ENCODE results near the gene CEP41.

CEP41 gene, protein sequence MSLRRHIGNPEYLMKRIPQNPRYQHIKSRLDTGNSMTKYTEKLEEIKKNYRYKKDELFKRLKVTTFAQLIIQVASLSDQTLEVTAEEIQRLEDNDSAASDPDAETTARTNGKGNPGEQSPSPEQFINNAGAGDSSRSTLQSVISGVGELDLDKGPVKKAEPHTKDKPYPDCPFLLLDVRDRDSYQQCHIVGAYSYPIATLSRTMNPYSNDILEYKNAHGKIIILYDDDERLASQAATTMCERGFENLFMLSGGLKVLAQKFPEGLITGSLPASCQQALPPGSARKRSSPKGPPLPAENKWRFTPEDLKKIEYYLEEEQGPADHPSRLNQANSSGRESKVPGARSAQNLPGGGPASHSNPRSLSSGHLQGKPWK

DNA sequence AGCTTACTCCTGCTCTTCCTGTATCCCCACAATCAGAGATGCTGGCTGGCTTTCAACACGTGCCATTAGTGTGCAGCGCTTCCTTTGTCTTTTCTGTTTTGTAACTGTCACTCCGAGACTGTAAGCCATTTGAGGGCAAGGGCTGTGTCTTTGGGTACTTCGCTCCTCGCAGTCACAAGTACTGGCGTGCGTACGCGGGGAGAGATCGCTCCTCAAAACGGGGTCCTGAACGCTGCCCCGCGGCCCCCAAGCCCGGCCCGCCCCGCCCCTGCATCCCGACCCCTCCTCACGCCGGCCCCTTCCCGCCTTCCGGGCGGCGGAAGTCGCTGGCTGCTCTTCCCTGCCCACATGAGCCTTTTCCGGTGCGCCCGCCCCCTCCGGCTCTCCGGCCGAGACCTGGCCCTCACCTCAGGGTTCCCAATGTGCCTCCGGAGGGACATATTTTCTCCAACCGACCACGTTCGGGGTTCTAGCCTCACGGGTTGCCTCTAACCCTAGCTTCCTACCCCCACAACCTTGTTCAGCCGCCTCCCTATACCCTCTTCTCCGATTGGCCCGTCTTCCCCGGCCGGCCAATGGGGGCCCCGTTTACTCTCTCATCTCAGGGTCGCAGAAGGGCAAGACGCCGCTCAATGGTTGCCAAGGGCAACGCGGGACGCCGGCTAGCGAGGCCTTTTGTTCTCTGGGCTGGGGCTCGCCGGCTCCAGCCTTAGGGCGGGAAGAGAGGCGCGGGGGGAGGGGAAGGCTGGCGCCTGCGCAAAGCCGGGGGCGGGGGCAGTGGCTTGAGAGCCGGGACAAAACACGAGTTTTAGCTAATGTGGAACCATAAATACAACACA, at the start of gene CEP41:
Gene CEP41, minus strand, starts transcription at position 490 of the 839 bp plus-strand sequence. Its CDS starts 50 bp downstream, at position 440.
- peak; percentile 36 to 98 (median 96) for DNase-seq

DNA sequence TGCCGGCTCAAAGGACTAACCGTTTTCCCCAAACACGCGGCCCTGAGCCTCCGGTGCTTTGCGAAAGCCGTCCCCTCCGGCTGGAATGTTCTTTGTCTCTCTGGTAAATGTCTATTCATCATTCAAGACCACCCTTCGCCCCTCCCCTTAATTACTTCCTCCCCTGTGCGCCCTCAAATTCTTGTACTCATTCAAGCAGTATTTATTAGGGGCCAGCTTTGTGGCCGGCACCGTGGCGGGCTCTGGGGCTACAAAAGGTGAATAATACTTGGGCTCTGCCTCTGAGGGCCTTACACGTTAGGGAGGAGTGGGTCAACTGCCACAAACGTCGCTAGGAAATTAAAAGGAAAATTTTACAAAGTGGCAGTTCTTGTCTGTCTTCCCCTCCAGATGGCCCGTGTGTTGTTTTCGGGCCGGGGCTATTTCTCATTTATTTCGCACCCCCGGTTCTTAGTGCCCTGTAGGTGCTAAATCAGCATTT, 49.5 kb upstream of the CEP41 start:
- DNase-seq: peak in 2 of 51 donors; percentile 30 to 58

DNA sequence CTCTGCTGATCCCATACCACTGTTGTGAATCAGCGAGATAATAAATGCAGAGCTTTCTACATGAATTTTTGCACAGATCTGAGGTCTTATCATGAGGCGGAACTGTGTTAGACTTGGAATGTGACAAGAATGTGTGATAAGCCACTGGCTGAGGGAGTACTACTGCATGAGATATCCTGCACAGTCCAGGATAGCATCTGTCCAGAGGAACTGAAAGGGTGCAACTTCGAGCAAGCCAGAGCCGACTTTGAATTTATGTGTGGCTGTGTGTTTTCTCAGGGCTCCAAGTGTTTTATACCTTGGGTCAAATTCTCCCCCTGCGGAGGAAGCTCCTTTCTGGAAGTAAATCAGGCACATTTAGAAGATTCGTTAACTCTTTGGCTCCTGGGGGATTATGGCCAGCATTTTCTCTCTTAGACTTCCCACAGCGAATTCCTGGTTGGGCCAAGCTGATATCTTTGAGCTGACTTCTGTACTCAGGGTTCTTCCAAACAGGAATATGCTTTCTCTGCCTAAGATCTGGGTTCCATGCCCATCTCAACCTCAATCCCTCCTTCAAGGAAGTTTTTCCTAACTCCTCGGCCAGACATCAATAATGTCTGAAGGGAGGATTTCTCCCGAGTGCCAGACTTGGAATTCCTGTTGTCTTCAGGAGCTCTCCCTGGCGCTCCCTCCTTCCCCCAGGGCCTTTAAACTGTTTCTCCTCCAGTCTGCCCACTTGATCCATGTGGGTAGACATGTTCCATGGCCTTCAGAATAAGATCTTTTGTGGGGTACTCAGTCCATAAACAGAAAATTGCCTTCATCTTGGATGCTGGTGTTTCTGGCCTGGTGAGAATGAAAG, 48.5 kb upstream of the CEP41 start:
- DNase-seq: peak in 1 of 51 donors; percentile 43

DNA sequence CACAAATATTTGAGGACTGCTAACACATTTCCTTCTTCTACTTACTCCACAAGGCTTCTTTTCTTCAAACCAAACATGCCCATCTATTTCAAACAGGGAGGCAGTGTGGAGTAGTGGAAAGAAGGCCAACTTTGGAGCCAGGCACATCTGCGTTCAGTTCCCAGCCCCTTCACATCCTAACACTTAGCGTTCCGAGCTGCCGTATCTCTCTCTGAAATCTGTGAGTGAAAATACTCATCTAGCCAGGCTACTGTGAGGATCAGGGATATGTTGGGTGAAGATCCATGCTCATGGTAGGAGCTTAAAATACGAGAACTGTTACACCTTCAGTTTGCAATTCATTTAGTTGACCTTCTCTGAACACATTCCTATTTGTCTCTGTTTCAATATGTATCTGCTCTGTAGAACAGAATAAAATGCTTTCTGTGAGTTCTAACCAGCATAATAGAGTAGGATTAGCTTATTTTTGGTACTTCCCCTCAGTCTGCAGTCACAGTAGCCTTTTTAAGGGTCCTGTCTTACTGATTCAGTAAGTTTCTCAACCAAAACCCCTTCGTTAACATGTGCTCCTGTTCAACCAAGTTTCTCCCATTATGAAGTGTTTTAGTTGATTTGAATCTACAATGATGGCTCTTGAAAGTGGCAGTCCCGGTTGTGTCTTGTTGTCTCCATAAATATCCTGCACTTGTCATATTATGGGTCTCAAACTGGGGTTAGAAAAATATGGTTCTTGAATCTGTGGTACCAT, 47.8 kb upstream of the CEP41 start:
- DNase-seq: peak in 1 of 51 donors; percentile 54

DNA sequence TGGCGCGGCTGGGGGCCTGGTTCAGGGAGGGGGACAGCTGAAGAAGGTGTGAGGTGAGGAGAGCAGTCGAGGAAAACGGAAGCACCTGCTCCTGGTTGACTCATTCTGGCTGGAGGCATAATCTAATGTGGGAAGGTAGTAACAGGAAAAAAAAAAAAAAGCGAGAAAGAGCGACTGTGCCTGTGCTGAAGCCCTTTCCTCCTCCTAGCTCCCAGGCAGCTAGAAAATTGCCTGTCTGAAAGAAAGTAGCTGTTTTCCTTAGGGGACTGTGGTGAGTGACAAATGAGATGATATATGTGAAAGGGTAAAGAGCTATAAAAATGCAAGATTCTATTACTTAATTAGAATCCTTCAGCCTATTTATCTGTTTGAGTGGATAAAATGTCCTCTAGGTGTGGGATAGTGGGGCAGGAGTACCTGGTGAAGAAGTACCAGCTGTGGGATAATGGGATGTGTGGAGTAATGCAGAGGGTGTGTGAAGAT, 46.2 kb upstream of the CEP41 start:
- DNase-seq: no peak

DNA sequence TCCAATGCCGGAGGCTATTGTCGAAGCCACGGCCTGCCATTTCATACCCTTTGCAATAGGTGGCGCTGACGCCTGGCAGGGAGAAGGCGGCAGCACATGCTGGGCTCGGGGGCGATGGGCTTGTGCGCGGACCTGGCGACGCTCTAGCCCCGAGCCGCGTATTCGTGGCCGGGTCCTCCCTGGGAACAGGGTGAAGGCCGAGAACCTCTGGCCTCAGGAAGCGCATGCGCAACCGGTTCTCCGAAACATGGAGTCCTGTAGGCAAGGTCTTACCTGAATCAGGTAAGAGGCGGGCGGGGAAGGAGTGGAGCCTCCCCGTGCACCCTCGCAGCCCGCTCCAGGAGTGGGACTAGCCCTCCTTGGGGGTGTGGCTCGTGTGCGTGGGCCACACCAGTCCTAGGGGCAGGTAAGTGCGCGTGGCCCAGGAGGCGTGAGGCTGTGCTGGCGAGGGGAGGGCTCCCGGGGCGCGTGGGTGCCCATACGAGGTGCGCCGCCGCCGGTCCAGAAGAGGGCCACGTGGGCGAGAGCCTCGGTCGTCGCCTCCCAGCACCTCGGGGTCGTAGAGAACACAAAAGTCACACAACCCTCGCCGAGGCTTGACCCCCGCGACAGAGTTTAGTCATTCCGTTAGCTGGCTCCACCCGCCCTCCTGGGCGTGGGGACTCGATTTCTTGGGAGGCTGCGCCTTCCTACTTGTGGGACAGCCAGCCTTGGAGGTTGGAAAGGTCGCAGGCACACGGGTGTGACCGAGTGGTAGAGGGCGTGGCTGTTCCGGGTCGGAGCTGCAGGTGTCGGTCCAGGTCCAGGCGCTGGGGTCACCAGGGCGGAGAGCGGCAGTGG, 45.5 kb upstream of the CEP41 start:
- DNase-seq: peak in 10 of 51 donors; percentile 4 to 79 (median 27)

DNA sequence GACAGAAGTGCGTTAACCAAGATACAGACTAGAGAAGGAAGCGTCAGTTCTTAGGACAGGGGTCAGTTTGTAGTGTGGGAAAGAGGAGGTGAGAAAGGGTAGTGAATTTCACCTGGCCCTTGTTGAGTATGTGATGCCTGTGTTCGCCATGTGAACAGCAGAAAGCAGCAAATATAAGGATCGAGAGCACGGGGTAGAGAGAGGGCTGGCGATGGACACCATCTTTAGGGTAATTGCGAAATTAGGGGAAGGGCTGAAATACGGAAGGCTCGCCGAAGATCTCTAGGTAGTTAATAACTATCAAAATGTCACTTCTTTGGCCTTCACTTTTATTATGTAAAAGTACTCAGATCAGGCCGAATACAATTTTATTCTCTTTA, 44.9 kb upstream of the CEP41 start:
- DNase-seq: no peak

DNA sequence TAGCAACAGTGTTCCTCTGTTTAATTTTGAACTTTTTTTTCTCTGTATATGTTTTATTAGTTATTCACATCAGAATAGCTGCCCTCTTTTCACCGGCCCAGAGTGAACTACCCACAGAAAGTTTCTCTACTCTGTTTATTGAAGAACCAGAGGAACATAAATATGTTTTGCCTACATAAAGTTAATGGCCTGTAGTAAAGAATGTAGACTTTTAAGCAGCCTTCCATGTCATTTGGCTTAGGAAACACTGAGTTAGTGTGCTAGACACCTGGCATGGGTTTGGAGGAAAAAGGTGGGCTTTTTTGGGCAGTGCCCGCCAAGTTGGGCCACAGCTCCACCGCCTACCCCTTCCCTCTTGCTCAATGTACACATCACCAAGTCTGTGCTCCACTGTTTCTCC, 42.2 kb upstream of the CEP41 start:
- DNase-seq: no peak

DNA sequence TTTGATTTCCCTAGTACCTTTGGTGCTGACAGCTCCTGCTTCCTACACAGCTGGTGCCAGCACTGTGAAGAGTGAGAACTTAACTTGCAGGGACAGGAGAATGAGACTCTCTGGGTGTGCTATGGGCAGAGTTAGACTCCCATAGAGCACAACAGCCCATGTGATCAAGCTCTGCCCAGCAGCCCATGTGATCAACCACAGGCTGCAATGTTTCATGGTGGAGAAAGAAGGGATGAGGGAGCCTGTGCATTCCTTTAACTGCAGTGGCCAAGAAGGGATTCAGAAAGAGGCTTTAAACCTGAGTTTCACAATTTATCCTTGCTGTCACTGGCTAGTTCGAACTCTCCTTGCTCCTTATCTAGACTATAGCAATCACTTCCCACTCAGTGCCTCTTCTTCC, 41.1 kb upstream of the CEP41 start:
- DNase-seq: no peak

DNA sequence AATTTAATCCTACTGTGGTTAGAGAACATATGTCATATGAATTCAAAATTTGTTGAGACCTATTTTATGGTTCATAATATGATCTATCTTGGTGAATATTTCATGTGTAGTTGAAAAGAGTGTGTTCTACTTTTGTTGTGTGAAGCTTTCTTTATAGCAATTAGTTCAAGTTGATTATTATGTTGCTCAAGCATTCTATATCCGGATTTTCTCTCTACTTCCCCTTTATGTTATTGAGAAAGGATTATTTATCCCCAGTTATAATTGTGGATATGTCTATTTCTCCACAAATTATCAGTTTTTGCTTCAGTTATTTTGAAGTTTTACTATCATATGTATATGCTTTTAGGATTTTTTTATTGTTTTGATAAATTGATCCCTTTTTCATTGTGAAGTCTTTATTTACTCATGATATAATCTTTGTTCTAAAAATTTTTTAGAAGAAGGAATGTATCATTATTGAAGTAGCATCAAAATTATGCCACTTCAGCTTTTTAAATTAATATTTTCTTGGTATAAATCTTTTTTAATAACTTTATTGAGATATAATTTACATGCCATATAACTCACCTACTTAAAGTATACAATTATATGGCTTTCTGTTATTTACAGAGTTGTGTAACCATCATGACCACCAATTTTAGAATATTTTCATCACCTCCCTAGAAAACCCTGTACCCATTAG, 39.0 kb upstream of the CEP41 start:
- DNase-seq: no peak

DNA sequence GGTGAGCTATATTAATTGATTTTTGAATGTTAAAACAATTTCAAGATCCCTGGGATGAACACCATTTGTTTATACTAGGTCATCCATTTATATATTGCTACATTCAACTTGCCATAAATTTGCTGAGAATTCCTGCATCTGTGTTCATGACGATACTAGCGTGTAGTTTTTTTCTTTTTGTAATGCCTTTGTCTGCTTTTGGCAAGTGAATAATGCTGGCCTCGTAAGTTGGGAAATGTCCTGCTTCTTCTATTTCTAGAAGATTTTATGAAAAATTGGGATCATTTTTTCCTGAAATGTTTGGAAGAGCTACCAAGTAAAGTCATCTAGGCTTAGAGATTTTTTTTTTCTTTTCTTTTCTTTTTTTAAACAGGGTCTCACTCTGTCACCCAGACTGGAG, 38.2 kb upstream of the CEP41 start:
- no peak for DNase-seq

DNA sequence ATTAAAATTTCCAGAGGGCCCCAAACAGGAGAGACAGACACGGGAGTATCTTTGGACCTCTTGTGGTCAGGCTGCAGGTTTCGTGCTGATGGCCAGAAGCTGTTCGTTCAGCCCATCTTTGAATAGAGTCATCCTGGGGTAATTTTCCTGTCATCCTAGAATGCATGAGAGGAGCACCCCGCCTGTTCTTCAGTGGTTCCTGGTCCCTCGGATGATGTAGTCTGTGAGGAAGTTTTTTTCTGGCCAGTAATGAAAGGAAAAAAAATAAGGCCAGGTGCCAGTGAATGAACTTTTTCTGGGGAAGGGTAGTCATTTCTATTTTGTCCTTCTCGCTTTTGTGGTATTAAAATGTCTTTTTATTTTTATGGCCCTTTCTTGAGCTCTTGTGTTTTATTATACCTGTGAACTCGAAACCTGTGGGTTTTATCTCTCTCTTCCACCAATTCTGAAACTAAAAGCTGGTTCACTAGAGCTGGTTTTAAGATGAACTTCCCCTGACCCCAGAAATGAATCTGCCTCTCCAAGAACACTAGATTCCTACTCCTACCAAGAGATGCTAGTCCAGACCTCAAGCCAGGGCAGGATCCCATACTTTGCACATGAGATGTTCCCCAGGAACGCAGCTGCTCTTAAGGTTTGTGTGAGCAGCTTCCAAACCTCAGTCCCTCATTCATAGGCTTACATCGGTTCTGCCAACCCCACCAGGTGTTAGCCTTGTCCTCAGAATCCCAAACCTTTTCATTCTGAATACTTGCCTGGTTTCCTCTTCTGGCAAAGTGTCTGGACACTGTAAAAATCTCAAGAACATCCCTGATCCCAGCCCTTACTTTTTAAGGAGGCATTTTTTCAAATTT, 35.7 kb upstream of the CEP41 start:
- DNase-seq: no peak

DNA sequence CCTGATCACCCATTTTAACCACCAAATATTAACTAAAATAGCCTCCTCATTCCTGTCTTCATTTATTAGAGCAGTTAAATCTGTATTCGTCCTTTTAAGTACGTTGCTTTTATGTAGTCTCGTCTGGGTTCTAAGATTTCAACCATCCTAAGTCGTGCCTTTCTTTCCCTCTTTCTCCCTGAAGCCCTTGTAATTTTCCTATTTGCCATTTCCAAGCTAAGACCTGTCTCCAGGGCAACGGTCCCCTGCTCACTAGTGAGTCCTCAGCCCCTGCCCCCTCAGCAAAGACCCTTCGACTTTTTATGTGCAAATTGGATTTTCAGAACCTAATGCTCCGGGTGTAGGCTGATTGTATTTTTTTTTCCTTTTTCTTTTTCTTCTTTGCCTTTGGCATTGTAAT, 35.0 kb upstream of the CEP41 start:
- no peak for DNase-seq

DNA sequence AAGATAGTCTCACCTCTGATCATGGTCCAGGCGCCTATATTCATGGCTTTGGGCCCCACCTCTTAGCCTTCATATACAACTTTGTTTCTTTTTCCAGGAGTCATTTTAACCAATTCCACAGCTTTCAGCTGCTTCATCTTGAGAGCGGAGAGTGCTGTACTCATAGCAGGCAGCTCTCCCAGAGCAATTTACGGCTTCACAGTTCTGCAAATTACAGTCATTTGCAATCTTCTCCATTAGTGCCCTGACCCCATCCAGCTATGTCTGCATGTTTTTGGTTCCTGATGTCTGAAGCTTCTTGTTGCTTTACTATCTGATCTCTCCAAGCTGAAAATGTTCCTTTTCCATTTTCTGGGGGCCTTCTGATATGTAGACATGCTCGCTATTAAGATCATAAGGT, 33.1 kb upstream of the CEP41 start:
- DNase-seq: no peak

DNA sequence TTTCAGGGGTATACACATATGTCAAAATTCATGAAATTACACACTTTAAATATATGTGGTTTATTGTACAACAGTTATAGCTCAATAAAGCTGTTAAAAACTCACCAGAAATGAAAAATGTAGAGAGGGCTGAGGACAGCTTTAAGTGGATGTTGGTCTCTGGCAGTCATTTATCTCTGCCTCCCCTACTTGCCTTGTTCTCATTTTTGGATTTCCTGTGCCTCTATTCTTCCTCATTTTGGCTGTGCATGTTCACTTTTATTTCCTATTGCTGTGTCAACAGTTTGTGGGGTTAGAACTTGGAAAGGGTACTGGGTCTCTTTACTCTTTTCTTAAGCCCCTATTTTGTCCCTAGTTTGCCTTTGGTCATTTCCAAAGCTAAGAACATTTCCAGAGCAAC, 32.5 kb upstream of the CEP41 start:
- DNase-seq: no peak

DNA sequence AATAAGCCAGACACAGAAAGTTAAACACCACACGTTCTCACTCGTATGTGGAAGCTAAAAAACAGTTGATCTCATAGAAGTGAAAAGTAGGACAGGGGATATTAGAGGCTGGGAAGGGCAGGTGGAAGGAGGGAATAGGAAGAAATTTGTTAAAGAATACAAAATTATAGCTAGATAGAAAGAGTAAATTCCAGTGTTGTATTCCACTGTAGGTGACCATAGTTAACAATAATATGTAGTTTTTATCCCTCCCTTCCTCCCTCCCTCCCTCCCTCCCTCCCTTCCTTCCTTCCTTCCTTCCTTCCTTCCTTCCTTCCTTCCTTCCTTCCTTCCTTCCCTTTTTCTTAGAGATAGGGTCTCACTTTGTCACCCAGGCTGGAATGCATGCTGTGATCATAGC, 31.2 kb upstream of the CEP41 start:
- no peak for DNase-seq

DNA sequence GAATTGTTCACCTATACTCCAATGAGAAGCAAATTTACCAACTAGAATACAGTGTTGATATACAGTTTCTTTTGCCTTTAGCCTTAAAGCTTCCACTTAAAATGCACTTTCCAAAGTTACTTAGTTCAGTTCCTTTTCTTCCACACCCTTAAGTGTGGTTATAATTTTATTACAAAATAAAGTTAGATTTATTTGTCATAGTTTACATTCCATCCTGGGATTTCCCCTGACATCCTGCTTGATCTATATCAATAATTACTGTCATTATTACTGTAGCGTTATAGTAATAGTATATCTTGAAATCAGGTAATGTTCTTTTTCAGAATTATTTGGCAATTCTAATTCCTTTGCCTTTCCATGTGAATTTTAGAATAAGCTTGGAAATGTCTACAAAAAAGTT, 27.8 kb upstream of the CEP41 start:
- no peak for DNase-seq
